ENCODE data around the gene NPEPL1.

The NPEPL1 gene

GRCh38 chr20:58656831-58657230, 35.8 kb upstream of the NPEPL1 start:
- in situ Hi-C loops (cut with HindIII; ENCODE audit: low sequenced_read_pairs): loop anchor here (25.0 kb wide), 1 partner anchor 420 kb away; the partner anchor contains the start of gene ANKRD60

- in situ Hi-C loops (cut with HindIII; ENCODE audit: low sequenced_read_pairs): loop anchor here (25.0 kb wide), 1 partner anchor 420 kb away; the partner anchor contains the start of gene ANKRD60
Observed at GRCh38 chr20:58657262-58657661, 35.3 kb upstream of the NPEPL1 start.

- in situ Hi-C loops (cut with HindIII; ENCODE audit: low sequenced_read_pairs): loop anchor here (25.0 kb wide), 1 partner anchor 421 kb away; the partner anchor contains the start of gene ANKRD60
Observed at GRCh38 chr20:58657986-58658385, 34.6 kb upstream of the NPEPL1 start.

DNA sequence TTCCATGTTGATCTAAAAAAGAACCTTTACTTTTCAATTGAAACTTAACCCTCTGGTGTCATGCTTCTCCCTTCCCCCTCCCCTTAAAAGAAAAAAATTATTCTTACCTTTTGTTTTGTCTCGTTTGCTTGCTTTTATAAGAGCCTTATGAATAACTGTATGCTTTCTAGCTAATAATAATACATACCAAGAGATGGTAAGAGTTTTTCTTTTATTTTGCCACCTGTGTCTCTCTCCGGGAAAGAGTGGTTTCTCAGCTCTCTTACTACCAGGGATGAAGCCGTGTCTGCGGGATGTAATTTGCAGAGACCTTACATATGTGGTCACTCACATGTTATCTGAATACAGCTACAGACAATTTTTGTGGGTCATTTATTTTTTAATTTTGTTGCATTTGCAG, 33.8 kb upstream of the NPEPL1 start:
- in situ Hi-C loops (cut with HindIII; ENCODE audit: low sequenced_read_pairs): loop anchor here (25.0 kb wide), 1 partner anchor 421 kb away; the partner anchor contains the start of gene ANKRD60

DNA sequence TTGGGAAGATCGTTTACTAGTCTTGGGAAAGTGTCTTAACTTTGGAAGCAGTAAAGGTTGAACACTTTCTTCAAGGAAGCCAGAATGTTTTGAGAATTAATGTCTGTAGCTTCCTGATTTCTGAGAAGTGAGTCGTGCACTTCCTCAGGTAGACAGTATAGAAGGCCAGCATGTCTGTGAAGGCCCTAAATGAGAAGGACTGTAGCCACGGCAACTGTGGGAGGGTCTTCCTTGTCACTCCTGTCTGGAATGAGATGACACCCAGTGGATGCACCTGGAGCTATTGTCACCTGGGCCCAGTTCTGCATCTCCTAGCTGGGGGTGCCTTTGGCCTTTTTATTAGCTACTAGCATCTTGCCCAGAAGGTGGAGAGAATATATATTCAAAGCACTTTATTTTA, 32.8 kb upstream of the NPEPL1 start:
- in situ Hi-C loops (cut with HindIII; ENCODE audit: low sequenced_read_pairs): loop anchor here (25.0 kb wide), 1 partner anchor 423 kb away; the partner anchor contains the start of gene ANKRD60

DNA sequence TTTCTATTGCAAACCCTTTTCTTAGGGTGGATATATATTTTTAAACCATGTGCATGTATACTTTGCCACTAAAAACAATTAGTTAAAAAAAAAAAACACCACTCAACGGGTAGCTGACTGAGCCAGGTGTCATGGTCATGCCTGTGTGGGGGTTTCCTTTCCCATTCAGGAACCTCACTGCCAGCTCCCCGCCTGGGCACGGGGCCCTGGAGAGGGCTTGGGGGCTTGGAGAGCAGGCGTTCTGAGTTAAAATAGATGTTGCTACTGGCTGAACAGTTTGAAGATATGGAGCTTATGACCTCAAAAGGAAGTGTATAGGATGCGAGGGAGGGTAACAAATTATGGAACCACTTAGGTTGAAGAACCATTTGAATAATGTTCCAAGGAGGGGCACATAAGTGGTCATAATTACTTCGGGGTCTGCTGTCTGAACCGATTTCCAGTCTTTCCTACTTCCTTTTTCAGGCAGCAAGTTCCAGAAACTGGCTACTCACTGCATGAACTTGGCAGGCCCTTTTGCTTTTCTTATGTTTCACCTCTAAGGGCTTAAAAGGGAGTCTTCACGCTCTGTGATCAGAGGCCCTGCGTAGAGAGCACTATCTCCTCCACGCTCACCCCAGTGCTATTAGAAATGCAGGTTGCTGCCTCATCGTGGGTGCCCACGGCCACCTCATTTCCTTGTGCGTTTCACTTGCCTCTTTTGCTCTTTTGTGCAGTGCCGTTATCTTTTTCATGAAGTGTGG, 31.6 kb upstream of the NPEPL1 start:
- in situ Hi-C loops (cut with HindIII; ENCODE audit: low sequenced_read_pairs): loop anchor here (25.0 kb wide), 1 partner anchor 424 kb away; the partner anchor contains the start of gene ANKRD60

- in situ Hi-C loops (cut with HindIII; ENCODE audit: low sequenced_read_pairs): loop anchor here (25.0 kb wide), 1 partner anchor 425 kb away; the partner anchor contains the start of gene ANKRD60
Observed at GRCh38 chr20:58661598-58662473, 30.8 kb upstream of the NPEPL1 start.

DNA sequence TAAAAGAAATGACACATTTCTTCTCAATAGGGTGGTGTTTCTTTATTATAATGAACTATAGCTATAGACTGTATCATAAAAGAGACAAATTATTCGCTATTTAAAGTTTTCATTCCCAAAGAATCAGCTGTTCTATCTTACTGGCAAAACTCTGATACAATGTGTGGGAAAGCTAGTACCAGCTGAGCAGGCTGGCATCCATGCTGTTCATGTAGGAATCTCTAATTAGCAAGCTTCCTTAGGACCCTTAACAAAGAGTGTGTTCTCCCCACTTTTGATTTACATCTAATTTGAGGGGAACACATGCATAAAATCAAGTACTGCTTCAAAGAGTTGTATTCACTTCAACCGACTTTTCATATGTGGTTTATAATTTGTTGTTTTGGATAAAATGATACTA, 28.3 kb upstream of the NPEPL1 start:
- in situ Hi-C loops (cut with HindIII; ENCODE audit: low sequenced_read_pairs): loop anchor here (25.0 kb wide), 1 partner anchor 427 kb away; the partner anchor contains the start of gene ANKRD60

DNA sequence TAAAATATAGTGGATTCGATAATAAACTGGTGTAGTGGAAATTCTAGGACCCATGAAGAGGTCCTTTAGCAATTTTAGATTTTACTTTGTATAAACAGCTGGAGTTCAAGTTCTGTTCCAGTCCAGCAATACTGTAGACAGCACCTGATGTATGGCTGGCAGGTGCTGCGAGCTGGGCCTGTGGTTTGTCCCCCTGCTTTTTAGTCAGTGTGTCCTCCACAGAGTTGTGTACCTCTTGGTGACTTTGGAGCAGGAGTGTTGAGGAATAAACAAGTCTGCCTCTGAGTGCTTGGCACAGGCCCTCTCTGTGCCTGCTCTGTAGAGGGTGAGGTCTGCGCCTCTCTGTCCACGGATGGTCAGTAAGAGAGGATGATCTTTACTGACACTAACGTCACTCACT, 27.7 kb upstream of the NPEPL1 start:
- in situ Hi-C loops (cut with HindIII; ENCODE audit: low sequenced_read_pairs): loop anchor here (25.0 kb wide), 1 partner anchor 428 kb away; the partner anchor contains the start of gene ANKRD60

GRCh38 chr20:58665606-58666005, 27.0 kb upstream of the NPEPL1 start:
- in situ Hi-C loops (cut with HindIII; ENCODE audit: low sequenced_read_pairs): loop anchor here (25.0 kb wide), 1 partner anchor 428 kb away; the partner anchor contains the start of gene ANKRD60

GRCh38 chr20:58666702-58667101, 25.9 kb upstream of the NPEPL1 start:
- in situ Hi-C loops (cut with HindIII; ENCODE audit: low sequenced_read_pairs): loop anchor here (25.0 kb wide), 1 partner anchor 429 kb away; the partner anchor contains the start of gene ANKRD60

DNA sequence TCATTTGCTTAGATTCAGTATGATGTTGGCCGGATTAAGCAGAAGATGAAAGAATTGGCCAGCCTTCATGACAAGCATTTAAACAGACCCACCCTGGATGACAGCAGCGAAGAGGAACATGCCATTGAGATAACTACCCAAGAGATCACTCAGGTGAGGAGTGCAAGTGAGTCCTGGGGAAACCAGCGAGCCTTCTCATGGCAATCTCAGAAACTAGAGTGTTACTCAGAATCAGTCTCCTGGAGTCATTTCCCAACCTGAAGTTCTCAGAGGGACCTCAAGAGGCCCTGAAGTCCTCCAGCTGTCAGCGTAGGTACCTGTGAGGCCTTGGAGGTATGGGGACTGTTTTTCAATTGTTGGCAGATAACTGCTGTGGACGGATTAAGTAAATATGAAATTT, 24.6 kb upstream of the NPEPL1 start:
- in situ Hi-C loops (cut with HindIII; ENCODE audit: low sequenced_read_pairs): loop anchor here (25.0 kb wide), 1 partner anchor 431 kb away; the partner anchor contains the start of gene ANKRD60

- in situ Hi-C loops (cut with HindIII; ENCODE audit: low sequenced_read_pairs): loop anchor here (25.0 kb wide), 1 partner anchor 432 kb away; the partner anchor contains the start of gene ANKRD60
Observed at GRCh38 chr20:58668901-58669286, 23.7 kb upstream of the NPEPL1 start.

GRCh38 chr20:58669287-58670006, 23.2 kb upstream of the NPEPL1 start:
- in situ Hi-C loops (cut with HindIII; ENCODE audit: low sequenced_read_pairs): loop anchor here (25.0 kb wide), 1 partner anchor 432 kb away; the partner anchor contains the start of gene ANKRD60

DNA sequence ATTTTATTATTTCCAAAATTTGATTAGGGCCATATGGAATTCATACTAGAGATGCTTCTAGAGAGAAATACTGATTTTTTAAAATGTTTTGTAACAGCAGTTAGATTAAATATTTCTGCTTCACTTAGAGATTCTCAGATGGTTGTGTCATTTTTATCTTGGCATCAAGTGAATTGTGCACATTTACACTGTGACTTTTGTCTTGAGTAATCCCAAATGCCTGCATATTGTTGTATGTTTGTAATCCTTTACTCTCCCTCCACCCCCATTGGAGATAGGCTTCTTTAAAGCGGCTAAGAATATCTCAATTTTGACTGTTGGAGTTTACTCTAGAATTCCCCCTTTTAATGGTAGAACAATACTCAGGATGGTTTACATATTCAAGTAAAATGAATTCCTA, 22.5 kb upstream of the NPEPL1 start:
- in situ Hi-C loops (cut with HindIII; ENCODE audit: low sequenced_read_pairs): loop anchor here (25.0 kb wide), 1 partner anchor 433 kb away; the partner anchor contains the start of gene ANKRD60

- in situ Hi-C loops (cut with HindIII; ENCODE audit: low sequenced_read_pairs): loop anchor here (25.0 kb wide), 1 partner anchor 433 kb away; the partner anchor contains the start of gene ANKRD60
Observed at GRCh38 chr20:58670659-58671058, 21.9 kb upstream of the NPEPL1 start.

DNA sequence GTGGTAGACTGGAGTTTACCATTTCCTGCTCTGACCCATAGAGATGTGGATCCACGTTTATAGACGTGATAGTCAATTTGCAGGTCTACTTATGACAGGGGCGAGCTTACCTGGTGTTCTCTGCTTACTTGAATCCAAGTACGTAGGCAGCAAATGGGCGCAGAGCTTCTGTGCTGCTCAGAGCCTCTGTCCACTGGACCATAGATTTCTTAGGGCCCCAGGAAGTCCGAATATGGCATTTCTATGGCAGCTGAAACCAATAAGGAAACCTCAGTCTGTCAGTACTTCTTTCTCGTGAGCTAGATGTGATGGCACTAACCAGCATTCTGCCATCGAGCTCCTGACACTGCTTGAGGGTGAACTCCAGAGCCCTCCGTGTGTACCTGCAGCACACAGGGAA, 19.5 kb upstream of the NPEPL1 start:
- in situ Hi-C loops (cut with HindIII; ENCODE audit: low sequenced_read_pairs): loop anchor here (25.0 kb wide), 1 partner anchor 436 kb away; the partner anchor contains the start of gene ANKRD60

DNA sequence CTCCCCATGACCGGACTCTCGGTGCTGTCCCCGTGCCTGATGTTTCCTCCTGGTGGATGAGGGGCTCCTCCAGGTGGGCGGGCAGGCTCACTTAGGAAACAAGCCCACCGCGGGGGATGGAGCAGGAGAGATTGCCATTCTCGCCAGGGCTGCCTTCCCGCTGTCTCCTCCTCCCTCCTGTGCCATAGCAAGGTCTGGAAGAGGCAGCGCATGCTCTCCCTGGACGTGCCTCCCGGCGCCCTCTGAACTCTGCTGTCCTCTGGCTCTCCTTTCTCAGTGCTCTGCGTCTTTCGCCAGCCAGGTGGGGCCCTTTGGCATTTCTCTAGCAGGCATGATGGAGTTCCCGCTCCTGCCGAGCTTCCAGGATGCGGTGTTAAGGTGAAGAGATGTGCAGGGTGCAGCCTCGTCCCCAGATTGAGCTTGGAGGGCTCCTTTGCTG, 17.4 kb upstream of the NPEPL1 start:
- in situ Hi-C loops (cut with HindIII; ENCODE audit: low sequenced_read_pairs): no loop called here

- in situ Hi-C loops (cut with HindIII; ENCODE audit: low sequenced_read_pairs): no loop called here
Observed at GRCh38 chr20:58675641-58676040, 17.0 kb upstream of the NPEPL1 start.

DNA sequence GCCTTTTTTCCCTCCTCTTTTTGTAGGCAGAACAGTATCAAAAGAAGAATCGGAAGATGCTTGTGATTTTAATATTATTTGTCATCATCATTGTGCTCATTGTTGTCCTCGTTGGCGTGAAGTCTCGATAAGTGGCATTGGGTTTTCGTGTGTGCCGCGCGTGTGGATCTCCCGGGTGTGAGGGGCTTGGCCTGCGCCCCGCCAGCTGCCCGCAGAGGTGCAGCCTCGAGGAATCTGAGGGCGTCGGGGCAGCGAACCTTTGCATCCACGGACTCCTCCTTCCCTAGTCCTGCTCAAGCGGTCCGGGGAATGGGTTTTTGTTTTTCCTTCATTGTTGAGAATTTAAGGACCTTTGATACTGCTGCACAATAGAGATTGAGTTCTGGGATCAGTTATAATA, 16.4 kb upstream of the NPEPL1 start:
- in situ Hi-C loops (cut with HindIII; ENCODE audit: low sequenced_read_pairs): no loop called here

All from endothelial cell of hepatic sinusoid (primary cell).